HG02852 (cell line): Measurements from ENCODE around the gene STOX2.

Experiments
- ATAC-seq: cut with Tn5 transposase; IDR thresholded peaks from one replicate; pipeline ENCODE4 v1.9.1; 2021; ENCODE audit warnings: mild to moderate bottlenecking, moderate library complexity; ENCODE audit not compliant: unreplicated experiment

The STOX2 gene

GRCh38 chr4:183889190-183889589 is 15.9 kb upstream of the STOX2 start:
- ATAC-seq, result no peak

GRCh38 chr4:183897193-183897592 is 7.9 kb upstream of the STOX2 start:
- ATAC-seq, result peak; percentile 91

- no peak for ATAC-seq
These were observed 6.7 kb upstream of the STOX2 start for GRCh38 chr4:183898456-183898855.

- ATAC-seq, result no peak
These were observed 1.9 kb upstream of the STOX2 start for GRCh38 chr4:183903021-183903760.

GRCh38 chr4:183905593-183906488 is 734 bp downstream of the STOX2 start:
- no peak for ATAC-seq

GRCh38 chr4:183906489-183906738 is 1.3 kb downstream of the STOX2 start:
- no peak for ATAC-seq

GRCh38 chr4:183906739-183907651 is 1.9 kb downstream of the STOX2 start:
- ATAC-seq, result no peak

GRCh38 chr4:183907871-183908683 is 3.0 kb downstream of the STOX2 start:
- ATAC-seq, result no peak

- no peak for ATAC-seq
These were observed 4.1 kb downstream of the STOX2 start for GRCh38 chr4:183909187-183909586.

- no peak for ATAC-seq
These were observed 4.7 kb downstream of the STOX2 start for GRCh38 chr4:183909801-183910200.

- ATAC-seq, result no peak
These were observed 7.5 kb downstream of the STOX2 start for GRCh38 chr4:183912585-183912984.

GRCh38 chr4:183915976-183916375 is 10.9 kb downstream of the STOX2 start:
- ATAC-seq, result no peak

- ATAC-seq, result no peak
These were observed 13.6 kb downstream of the STOX2 start for GRCh38 chr4:183918696-183919095.

- no peak for ATAC-seq
These were observed 14.0 kb downstream of the STOX2 start for GRCh38 chr4:183919141-183919540.

GRCh38 chr4:183920512-183920911 is 15.4 kb downstream of the STOX2 start:
- ATAC-seq, result no peak

GRCh38 chr4:183921335-183921734 is 16.2 kb downstream of the STOX2 start:
- no peak for ATAC-seq

- ATAC-seq, result no peak
These were observed 19.4 kb downstream of the STOX2 start for GRCh38 chr4:183924362-183925044.

GRCh38 chr4:183926950-183927349 is 21.8 kb downstream of the STOX2 start:
- ATAC-seq, result no peak

- ATAC-seq, result no peak
These were observed 27.5 kb downstream of the STOX2 start for GRCh38 chr4:183932576-183932975.

GRCh38 chr4:183934761-183935160 is 29.7 kb downstream of the STOX2 start:
- no peak for ATAC-seq
